SK-N-SH treated with all-trans-retinoic acid at 6 μM for 48 hours (cell line): ENCODE data around the gene TNKS1BP1.

ENCODE experiments used
- ATAC-seq: fragments of 200-7000 bp; cut with Tn5 transposase; 3 replicates; pipeline ENCODE4 v1.9.1; 2020; ENCODE audit warnings: mild to moderate bottlenecking, moderate library complexity
- ARNTL ChIP-seq: fragments of 450-650 bp; formaldehyde crosslinking; IDR thresholded peaks from 2 replicates; pipeline ENCODE4 v1.5.0; 2020; ENCODE audit warnings: low read depth, mild to moderate bottlenecking, moderate library complexity, borderline replicate concordance
- BACH2 ChIP-seq: fragments of 250-450 bp; sonication (Bioruptor Pico); IDR thresholded peaks from 2 replicates; pipeline ENCODE4 v1.9.0; 2021; ENCODE audit warnings: mild to moderate bottlenecking, borderline replicate concordance
- CSDC2 ChIP-seq: fragments of 250-450 bp; sonication (Bioruptor Pico); IDR thresholded peaks from 2 replicates; pipeline ENCODE4 v1.5.0; 2020; ENCODE audit warnings: mild to moderate bottlenecking, moderate library complexity
- CSRNP3 ChIP-seq: fragments of 250-450 bp; sonication (Bioruptor Pico); IDR thresholded peaks from 2 replicates; pipeline ENCODE4 v1.5.1; 2021; ENCODE audit warnings: mild to moderate bottlenecking, moderate library complexity
- ESRRG ChIP-seq: fragments of 250-450 bp; sonication (Bioruptor Pico); IDR thresholded peaks from 2 replicates; pipeline ENCODE4 v1.6.1; 2021; ENCODE audit warnings: mild to moderate bottlenecking
- GLIS3 ChIP-seq: fragments of 250-450 bp; sonication (Bioruptor Pico); IDR thresholded peaks from 2 replicates; pipeline ENCODE4 v1.5.0; 2020; ENCODE audit warnings: mild to moderate bottlenecking, moderate library complexity
- ISL1 ChIP-seq: fragments of 250-450 bp; sonication (Bioruptor Pico); IDR thresholded peaks from 2 replicates; pipeline ENCODE4 v2.1.2; 2022; ENCODE audit warnings: mild to moderate bottlenecking, moderate library complexity
- OSR1 ChIP-seq: fragments of 250-450 bp; sonication (Bioruptor Pico); IDR thresholded peaks from 2 replicates; pipeline ENCODE4 v1.8.0; 2022; ENCODE audit warnings: moderate library complexity, mild to moderate bottlenecking, inconsistent platforms
- PATZ1 ChIP-seq: fragments of 250-450 bp; sonication (Bioruptor Pico); IDR thresholded peaks from 2 replicates; pipeline ENCODE4 v1.8.0; 2020; ENCODE audit warnings: mild to moderate bottlenecking, moderate library complexity, borderline replicate concordance
- PPARA ChIP-seq: fragments of 250-450 bp; sonication (Bioruptor Pico); IDR thresholded peaks from 2 replicates; pipeline ENCODE4 v1.5.0; 2020; ENCODE audit warnings: mild to moderate bottlenecking, borderline replicate concordance
- RARB ChIP-seq: fragments of 250-450 bp; sonication (Bioruptor Pico); IDR thresholded peaks from 2 replicates; pipeline ENCODE4 v1.8.0; 2021; ENCODE audit warnings: mild to moderate bottlenecking, moderate library complexity
- SNAI2 ChIP-seq: fragments of 250-450 bp; sonication (Bioruptor Pico); IDR thresholded peaks from 2 replicates; pipeline ENCODE4 v1.5.0; 2020; ENCODE audit warnings: mild to moderate bottlenecking, moderate library complexity
- TCF4 ChIP-seq: fragments of 250-450 bp; sonication (Bioruptor Pico); IDR thresholded peaks from 2 replicates; pipeline ENCODE4 v1.8.0; 2021; ENCODE audit warnings: mild to moderate bottlenecking, moderate library complexity, borderline replicate concordance
- TOX ChIP-seq: fragments of 250-450 bp; sonication (Bioruptor Pico); IDR thresholded peaks from 2 replicates; pipeline ENCODE4 v1.8.0; 2021; ENCODE audit warnings: mild to moderate bottlenecking, moderate library complexity, borderline replicate concordance
- ZC3H10 ChIP-seq: fragments of 250-450 bp; sonication (Bioruptor Pico); IDR thresholded peaks from 2 replicates; pipeline ENCODE4 v1.5.1; 2021; ENCODE audit warnings: mild to moderate bottlenecking, moderate library complexity
- ZFP3 ChIP-seq: fragments of 250-450 bp; sonication (Bioruptor Pico); IDR thresholded peaks from 2 replicates; pipeline ENCODE4 v1.5.0; 2020; ENCODE audit warnings: mild to moderate bottlenecking, moderate library complexity
- ZFP30 ChIP-seq: fragments of 450-650 bp; formaldehyde crosslinking; IDR thresholded peaks from 2 replicates; pipeline ENCODE4 v1.5.0; 2022; ENCODE audit warnings: mild to moderate bottlenecking, moderate library complexity
- ZNF565 ChIP-seq: fragments of 450-650 bp; formaldehyde crosslinking; conservative IDR thresholded peaks from 2 replicates; pipeline ENCODE4 v1.5.0; 2020; ENCODE audit warnings: low read depth, mild to moderate bottlenecking, moderate library complexity
- ZNF70 ChIP-seq: fragments of 450-650 bp; formaldehyde crosslinking; IDR thresholded peaks from 2 replicates; pipeline ENCODE4 v1.5.0; 2020; ENCODE audit warnings: mild to moderate bottlenecking, moderate library complexity
- ZNF8 ChIP-seq: fragments of 450-650 bp; formaldehyde crosslinking; IDR thresholded peaks from 2 replicates; pipeline ENCODE4 v1.5.0; 2020; ENCODE audit warnings: mild to moderate bottlenecking, moderate library complexity
- TF ChIP-seq, protein P1 (sequence below): fragments of 250-450 bp; sonication (Bioruptor Pico); IDR thresholded peaks from 2 replicates; pipeline ENCODE4 v1.5.1; 2020; ENCODE audit warnings: low read depth, mild to moderate bottlenecking, moderate library complexity
- TF ChIP-seq, protein P2 (sequence below): fragments of 250-450 bp; sonication (Bioruptor Pico); IDR thresholded peaks from 2 replicates; pipeline ENCODE4 v1.5.0; 2020; ENCODE audit warnings: mild to moderate bottlenecking, moderate library complexity
- TF ChIP-seq, protein P3 (sequence below): fragments of 250-450 bp; sonication (Bioruptor Pico); IDR thresholded peaks from 2 replicates; pipeline ENCODE4 v1.8.0; 2021; ENCODE audit warnings: low read depth, mild to moderate bottlenecking, moderate library complexity, borderline replicate concordance

Gene TNKS1BP1

GRCh38 chr11:57370941-57371340, 46.2 kb upstream of the TNKS1BP1 start:
- no peak for TF ChIP-seq ISL1
- TF ChIP-seq ZNF565 (CRISPR knock-in tag) = no peak
- TF ChIP-seq ZFP30 (CRISPR knock-in tag) = no peak
- TF ChIP-seq, protein P1, sequence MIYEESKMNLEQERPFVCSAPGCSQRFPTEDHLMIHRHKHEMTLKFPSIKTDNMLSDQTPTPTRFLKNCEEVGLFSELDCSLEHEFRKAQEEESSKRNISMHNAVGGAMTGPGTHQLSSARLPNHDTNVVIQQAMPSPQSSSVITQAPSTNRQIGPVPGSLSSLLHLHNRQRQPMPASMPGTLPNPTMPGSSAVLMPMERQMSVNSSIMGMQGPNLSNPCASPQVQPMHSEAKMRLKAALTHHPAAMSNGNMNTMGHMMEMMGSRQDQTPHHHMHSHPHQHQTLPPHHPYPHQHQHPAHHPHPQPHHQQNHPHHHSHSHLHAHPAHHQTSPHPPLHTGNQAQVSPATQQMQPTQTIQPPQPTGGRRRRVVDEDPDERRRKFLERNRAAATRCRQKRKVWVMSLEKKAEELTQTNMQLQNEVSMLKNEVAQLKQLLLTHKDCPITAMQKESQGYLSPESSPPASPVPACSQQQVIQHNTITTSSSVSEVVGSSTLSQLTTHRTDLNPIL (CRISPR knock-in tag) = no peak
- no peak for TF ChIP-seq CSRNP3 (CRISPR knock-in tag)
- TF ChIP-seq TCF4 (CRISPR knock-in tag) = no peak
- TF ChIP-seq BACH2 (CRISPR knock-in tag) = no peak
- TF ChIP-seq, protein P2, sequence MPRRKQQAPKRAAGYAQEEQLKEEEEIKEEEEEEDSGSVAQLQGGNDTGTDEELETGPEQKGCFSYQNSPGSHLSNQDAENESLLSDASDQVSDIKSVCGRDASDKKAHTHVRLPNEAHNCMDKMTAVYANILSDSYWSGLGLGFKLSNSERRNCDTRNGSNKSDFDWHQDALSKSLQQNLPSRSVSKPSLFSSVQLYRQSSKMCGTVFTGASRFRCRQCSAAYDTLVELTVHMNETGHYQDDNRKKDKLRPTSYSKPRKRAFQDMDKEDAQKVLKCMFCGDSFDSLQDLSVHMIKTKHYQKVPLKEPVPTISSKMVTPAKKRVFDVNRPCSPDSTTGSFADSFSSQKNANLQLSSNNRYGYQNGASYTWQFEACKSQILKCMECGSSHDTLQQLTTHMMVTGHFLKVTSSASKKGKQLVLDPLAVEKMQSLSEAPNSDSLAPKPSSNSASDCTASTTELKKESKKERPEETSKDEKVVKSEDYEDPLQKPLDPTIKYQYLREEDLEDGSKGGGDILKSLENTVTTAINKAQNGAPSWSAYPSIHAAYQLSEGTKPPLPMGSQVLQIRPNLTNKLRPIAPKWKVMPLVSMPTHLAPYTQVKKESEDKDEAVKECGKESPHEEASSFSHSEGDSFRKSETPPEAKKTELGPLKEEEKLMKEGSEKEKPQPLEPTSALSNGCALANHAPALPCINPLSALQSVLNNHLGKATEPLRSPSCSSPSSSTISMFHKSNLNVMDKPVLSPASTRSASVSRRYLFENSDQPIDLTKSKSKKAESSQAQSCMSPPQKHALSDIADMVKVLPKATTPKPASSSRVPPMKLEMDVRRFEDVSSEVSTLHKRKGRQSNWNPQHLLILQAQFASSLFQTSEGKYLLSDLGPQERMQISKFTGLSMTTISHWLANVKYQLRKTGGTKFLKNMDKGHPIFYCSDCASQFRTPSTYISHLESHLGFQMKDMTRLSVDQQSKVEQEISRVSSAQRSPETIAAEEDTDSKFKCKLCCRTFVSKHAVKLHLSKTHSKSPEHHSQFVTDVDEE (CRISPR knock-in tag) = no peak
- no peak for TF ChIP-seq ARNTL (CRISPR knock-in tag)
- TF ChIP-seq ZC3H10 (CRISPR knock-in tag) = no peak
- TF ChIP-seq ZNF8 = no peak
- TF ChIP-seq TOX (CRISPR knock-in tag) = no peak
- TF ChIP-seq CSDC2 (CRISPR knock-in tag) = no peak
- no peak for TF ChIP-seq GLIS3 (CRISPR knock-in tag)
- ATAC-seq = no peak

DNA sequence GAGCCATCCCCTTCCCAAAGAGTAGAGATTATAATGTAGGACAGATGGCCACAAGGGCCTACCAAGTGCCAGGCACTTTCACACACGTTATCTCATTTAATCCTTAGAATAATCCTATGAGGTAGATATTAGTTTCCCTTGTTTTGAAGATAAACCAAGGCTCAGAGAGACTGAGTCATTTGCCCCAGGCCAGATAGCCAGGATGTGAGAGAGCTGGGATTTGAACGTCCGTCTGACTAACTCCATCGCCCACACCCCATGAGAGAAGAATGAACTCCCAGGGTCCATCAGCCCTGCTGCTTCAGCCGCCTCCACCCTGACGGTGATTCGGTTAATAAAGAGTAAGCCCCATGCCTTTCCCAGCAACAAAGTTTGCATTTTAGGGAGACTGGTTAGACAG, 45.5 kb upstream of the TNKS1BP1 start:
- no peak for ATAC-seq
- TF ChIP-seq SNAI2 (CRISPR knock-in tag) (no peak), ZFP3 (CRISPR knock-in tag) (no peak), PATZ1 (CRISPR knock-in tag) (no peak), ARNTL (CRISPR knock-in tag) (no peak), TCF4 (CRISPR knock-in tag) (no peak), GLIS3 (CRISPR knock-in tag) (no peak), PPARA (CRISPR knock-in tag) (no peak), CSRNP3 (CRISPR knock-in tag) (no peak), ZFP30 (CRISPR knock-in tag) (no peak), ESRRG (CRISPR knock-in tag) (no peak), ZC3H10 (CRISPR knock-in tag) (no peak), ZNF70 (no peak), ZNF8 (no peak), ZNF565 (CRISPR knock-in tag) (no peak), OSR1 (CRISPR knock-in tag) (no peak), RARB (no peak), CSDC2 (CRISPR knock-in tag) (no peak)
- TF ChIP-seq, protein P2 (CRISPR knock-in tag) = no peak
- TF ChIP-seq, protein P3, sequence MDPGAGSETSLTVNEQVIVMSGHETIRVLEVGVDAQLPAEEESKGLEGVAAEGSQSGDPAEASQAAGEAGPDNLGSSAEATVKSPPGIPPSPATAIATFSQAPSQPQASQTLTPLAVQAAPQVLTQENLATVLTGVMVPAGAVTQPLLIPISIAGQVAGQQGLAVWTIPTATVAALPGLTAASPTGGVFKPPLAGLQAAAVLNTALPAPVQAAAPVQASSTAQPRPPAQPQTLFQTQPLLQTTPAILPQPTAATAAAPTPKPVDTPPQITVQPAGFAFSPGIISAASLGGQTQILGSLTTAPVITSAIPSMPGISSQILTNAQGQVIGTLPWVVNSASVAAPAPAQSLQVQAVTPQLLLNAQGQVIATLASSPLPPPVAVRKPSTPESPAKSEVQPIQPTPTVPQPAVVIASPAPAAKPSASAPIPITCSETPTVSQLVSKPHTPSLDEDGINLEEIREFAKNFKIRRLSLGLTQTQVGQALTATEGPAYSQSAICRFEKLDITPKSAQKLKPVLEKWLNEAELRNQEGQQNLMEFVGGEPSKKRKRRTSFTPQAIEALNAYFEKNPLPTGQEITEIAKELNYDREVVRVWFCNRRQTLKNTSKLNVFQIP = no peak
- TF ChIP-seq, protein P1 (CRISPR knock-in tag) = no peak
